HG03025 (cell line): ENCODE results near the gene CDH23.

Experiments used
- ATAC-seq: cut with Tn5 transposase; IDR thresholded peaks from one replicate; pipeline ENCODE4 v1.9.1; 2021; ENCODE audit warnings: mild to moderate bottlenecking, moderate library complexity; ENCODE audit not compliant: unreplicated experiment, low FRiP score

CDH23 gene

DNA sequence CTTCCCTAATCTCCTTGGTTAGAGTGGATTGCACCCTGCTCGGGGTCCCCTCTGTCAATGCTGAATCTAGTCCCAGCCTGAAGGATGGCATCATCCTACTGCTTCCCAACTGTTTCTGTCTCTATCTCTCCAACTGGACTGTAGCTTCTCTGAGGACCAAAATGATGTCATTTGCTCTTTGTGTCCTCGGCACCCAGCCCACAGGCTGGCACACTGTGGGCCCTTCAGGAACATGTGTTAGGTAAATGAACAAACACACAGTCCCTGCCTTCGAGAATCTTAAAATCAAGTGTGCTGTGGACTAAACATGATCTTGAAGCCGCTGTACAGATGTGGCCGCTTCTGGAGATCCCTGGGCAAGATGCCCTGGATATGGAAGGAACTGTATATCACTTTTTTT is 5.0 kb upstream of the CDH23 start:
- ATAC-seq, result no peak

DNA sequence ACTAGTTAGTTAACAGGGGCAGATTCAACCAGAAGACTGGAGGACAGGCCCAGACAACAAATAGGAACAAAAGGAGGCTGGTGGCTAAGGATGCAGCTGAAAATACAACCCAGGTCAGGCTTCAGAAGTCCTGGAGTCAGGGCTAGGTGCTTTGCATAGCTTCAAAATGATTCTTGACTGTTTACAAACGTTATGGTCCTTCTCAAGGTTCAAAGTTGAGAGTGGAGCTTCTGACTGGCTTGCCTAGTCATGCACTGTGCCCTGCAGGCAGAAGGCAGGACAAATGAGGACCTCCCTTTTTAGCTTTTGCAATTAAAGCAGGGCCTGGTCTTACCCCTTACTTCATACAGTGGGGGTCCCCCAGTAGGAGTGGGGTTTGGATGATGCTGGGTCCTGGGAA is 4.4 kb upstream of the CDH23 start:
- no peak for ATAC-seq

DNA sequence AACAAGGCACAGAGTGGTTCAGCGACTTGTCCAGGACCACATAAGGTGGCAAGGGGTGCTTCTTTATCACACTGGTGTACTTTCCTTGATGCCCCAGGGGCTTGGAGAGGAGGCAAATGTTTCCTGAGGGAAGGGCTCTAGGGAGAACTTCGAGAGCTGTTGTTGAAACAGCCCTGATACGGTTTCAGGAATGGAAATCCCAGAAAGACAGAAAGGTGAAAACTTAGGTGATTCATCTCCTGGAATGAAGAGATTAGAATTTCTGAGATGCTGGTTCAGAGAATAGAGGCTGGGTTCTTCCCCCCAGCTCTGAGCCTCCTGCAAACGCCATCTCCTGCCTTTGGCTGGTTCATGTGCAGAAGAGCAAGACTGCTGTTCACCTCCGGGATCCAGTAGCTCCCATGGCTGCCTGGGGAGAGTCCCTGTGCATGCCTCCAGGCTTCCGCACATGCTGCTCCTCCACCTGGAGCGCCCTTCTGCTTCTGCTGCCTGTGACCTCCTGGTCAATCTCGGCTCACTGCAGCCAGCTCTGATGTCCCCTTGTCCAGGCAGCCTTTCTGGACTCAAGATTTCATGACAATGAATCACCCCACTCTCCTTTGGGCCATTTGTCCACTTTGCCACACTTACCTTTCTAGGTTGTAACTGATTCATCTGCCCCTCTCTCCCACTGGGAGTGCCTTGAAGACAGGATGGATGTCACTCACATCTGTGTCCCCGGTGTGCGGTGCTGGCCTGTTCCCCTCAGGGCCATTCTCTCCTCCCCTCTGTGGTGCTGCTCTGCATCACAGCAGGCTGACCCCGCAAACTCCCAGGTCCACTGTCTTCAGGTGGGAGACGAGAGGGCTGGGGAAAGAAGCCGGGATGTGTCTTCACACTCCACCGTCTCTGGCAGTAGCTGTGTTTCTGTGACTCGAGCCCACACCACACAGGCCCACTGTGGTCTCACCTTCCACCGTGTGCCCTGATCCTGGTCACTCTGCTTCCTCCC is 3.6 kb upstream of the CDH23 start:
- ATAC-seq, result no peak

DNA sequence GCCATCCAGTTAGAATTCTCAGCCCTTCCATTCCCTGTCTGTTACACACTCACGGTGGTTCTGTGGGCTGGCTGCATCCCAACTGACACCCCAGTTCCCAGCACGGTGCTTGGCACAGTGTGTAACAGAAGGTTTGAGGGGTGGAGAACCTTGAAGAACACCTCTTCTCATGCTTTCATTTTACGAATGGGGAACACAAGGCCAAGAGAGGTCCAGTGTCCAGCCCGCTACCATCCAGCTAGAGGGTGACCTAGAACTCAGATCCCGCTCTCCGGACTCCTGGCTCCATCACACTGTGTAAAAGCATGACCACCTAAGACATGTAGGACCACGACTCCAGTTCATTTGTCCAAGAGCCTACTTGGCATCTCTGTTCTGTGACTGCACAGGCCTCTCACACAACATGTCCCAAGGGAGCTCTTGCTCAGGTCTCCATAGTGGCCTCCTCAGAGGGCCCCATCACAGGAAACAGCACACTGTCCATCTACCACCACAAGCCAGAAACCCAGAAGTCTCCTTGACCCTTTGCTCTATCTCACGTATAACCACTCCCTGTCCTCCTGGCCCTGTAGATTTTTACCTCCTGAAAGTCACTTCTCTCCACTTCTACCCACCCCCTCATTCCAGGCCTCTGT is 2.8 kb upstream of the CDH23 start:
- no peak for ATAC-seq

DNA sequence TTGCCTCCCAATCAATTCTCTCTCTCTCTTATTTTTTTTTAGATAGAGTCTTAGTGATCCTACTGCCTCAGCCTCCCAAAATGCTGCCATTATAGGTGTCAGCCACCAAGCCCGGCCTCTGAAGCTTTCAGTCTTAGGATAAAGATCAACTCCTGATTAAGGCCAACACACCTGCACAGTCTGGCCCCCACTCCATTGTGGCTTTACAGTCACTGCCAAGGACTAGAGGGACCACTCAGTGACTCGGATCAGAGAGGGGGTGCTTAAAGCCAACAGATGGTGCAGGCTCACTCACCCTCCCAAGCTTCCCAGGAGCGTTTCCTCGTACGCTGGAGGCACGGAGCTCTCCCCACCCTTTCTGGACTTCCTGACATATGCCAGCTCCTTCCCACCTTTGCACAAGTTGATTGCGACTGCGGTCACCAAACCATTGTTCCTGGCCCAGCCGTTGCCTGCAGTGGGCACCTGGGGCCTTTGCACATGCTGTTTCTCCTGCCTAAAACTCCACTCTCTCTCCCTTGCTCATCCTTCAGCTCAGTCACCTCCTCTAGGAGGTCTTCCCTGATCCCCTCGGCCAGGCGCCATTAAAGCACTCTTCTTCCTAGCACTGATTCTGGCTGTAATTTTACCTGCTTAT is 1.7 kb upstream of the CDH23 start:
- no peak for ATAC-seq

DNA sequence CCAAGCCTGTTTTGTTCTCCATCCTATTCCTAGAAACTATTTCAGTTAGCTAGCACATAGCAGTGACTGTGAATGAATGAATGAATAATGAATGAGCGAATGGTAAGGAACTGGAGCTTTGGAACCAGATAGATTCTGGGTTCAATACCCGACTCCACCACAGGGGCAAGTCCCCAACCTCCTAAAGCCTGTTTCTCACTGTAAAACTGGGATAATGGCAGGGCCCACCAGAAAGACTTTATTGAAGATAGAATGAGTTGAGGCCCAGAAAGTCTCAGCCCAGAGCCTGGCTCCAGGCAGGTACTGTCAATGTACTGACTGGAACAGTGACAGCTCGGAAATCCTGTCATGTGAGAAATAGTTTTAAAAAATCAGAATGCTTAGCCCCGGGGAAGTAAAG is 1.1 kb upstream of the CDH23 start:
- ATAC-seq, result no peak

DNA sequence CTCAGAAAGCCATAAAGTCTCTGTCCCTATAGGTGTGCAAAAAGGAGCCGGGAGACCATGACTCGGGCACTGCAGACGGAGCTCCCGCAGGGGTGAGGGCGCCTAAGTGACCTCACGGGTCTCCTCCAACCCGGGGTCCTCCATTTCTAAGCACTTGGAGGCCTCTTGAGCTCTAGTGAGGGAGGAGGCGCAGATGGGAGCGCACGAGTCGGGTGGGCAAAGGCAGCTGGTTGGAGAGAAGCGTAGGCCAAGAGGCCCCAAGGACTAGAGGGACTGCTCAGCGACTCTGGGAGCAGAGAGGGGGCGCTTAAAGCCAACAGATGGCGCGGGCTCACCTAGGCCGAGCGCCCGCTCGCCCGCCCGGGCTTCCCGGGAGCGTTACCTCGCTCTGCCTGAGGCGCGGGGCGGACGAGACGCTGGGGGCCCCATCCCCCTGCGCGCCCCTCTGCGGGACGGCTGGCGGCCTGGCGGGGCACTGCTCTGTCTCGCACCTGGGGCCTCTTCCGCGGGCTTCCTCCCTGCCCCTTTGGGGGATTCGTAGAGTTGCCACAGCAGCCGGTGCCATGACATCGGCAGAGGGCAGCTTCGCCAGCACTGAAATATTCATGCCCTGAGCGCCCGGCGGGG is 523 bp upstream of the CDH23 start:
- ATAC-seq, result no peak

DNA sequence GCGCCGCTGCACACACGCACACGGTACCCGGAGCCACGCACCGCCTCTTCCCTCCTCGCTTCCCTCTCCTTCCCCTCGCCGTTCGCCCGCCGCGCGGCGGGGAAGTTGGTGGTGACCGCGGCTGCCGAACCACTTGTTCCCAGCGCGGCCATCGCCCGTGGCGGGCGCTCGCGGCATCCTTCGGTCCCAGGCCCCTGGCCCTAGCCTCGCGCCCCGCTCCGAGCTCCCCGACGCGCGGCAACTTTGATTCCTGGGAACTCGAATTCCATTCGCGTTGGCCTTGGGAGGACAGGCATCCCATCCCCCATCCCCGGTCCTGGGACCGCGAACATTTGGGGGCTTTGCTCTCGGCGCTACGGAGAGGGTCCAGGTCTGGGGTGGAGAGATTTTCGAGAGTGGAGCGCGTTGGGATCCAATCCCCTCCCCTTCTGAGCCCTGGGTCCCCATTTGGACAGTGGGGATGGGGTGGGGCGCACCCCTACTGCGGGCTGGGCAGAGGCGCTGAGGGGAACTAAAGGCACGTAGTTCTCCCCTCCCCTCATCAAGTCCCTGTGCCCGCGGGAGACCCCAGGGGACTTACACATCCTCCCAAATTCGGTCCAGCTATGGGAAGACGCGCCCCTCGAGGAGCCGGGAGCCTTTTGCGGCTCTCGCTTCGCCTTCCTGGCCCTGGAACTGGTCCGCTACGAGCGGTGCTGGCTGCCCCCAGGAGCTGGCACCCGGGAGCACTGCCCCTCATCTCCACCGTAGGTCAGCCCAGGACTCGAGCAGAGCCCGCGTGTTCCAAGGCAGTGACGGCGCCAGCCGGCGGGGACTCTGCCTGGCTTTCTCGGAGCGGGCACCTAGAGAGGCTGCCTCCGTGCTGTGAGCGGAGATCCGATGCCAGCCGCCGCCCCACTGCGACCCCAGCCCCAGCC is 834 bp downstream of the CDH23 start:
- no peak for ATAC-seq

DNA sequence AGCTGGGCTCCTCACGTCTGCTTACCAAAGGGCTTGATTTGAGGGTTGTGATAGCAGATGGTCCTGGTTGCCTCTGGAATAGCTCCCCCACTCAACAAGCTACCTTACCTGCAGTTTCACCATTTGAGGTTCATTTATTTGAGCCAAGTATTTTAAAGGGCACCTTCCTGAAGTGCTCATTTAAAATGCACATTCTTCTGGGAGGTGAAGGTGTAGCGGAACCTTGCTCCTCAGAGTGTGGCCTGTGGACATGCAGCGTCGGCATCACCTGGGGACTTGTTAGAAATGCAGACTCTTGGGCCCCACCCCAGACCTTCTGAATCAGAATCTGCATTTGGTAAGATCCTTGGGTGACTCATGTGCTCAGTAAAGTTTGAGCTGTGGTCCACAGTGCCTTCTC is 2.3 kb downstream of the CDH23 start:
- ATAC-seq, result no peak

DNA sequence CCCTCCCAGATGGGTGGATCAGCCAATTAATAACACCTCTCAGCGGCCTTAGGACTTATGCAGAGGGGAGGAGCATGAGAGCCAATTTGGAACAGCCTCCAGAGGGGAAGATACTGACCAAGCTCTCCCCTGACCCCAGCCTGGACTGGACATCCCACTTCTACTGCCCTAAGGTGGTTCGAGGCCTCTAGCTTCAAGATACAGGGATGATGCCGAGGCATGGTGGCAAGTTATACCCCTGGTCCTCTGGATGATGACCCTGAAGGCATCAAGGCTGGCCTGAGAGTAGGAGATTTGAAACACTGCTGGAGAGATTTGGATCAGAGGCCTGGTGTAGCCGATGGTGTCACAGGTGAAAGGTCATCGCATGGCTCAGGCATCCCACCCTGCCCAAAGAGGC is 3.2 kb downstream of the CDH23 start:
- ATAC-seq, result no peak

DNA sequence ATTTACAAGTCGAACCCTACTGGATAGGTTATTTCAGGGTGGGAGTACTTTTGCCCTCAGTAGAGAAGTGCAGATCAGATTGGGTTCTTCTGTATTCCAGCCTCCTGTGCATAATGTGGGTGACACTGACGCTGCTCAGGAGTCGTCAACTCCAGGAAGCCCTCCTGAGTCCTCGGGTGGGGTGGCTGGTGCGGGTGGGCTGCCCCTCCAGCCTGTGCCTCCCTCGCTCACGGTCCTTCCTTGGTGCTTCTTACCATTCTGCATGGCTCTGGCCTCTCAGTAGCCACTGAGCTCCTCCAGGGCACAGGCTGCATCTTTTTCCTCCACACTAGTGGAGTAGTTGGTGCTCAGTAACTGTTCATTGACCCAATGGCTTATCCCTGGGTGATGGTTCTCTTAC is 4.3 kb downstream of the CDH23 start:
- no peak for ATAC-seq

DNA sequence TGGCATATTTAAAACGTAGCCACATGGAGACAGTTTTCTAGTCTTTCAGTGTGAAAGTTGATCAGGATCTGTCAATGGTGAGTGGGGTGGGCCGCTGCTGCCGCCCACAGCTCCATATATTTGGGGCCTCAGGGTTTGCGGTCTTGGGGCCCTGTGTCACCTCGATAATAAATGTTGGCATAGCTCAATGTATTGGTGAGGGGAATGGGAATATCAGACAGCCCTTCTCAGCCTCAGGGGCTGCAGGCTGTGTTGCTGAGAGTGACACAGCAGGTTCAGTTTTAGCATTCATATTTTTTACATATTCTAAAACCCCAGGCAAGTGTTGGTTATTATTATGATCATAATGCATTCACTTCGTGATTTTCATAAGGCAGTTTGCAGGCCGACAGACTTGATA is 5.3 kb downstream of the CDH23 start:
- ATAC-seq, result no peak

DNA sequence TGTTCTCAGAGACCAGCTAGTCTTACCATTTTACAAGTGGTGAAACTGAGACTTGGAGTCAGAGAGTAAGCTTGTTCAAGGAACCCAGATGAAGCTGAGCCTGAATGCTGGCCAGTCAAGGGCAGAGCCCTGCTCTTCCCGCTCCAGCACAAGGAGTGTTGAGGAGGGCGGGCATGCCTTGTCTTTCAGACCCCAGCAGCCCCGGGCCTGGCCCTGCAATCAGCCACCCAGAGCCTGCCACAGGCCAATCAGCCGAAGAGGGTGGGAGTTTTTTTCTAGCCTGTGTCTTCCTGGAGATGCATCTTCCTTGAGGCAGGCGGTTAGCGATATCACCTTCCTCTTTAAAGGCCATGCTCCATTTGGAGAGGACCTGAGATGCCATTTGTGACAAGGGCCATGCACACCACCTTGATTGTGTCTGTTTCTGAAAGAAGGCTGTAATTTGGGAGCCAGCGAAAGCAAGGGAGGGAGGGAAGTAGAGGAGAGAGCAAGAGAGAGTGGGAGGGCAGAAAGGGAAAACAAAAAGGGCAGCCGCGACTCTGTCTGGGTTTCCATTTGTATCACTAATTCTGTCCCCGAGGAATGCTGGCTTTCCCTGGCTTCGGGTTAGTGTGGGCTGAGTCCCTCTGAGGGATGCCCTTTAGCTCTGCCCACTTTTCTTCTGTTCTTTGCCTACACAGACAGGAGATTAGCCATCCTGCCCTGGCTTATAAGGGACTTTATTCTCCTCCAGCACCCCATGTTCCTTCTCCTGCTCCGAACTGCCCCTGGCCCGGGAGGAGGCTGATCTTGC is 8.0 kb downstream of the CDH23 start:
- no peak for ATAC-seq

DNA sequence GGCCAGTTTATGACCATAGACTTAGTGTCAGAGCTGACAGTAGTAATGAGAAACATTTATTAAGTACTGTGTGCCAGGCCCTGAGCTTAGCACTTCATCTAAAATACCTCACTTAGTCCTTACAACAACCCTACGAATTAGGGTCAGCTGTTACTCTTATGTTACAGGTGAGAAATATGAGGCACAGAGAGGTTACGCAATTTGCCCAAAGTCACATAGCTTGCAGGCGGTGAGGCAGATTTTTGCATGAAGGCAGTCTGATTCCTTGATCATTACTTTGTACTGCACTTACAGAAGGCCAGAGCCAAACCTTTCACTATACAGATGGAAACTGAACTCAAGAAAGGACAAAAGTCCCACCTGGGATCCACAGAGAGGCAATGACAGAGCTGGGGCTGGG is 10.2 kb downstream of the CDH23 start:
- ATAC-seq, result no peak

DNA sequence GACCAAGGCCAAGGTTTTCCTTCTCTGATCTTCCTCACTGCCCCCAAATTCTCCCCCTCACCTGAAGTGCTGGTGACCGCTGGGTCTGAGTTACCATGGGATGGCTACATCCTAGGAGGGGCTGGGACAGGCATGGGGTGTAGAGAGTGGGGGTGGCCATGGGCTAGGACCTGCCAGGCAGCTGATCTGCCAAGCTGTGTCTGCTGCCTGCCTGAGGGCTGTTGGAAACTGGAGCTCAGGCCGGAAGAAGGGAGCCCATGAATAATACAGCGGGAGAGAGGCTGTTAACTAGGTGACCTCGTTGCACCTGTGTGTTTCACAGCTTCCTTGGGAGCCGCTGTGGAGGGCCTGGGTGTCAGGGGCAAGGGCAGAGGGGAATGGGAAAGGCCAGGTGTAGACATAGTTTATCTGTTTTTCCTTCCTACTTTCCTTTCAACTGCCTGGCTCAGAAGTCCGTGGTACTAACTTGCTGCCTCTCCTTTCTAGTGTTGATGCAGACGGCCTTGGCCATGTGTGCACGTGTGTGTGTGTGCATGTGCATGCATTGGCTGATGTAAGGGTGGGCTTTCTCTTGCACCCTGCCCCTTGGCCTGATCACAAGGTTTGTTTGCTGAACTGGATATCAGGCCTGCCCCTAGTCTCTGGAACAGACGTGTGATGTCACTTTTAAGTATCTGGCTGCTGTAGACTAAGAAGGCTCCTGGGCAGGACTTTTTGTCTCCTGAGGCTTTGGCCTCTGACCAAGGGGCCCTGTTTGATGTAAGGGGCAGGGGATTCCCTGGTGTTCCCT is 11.9 kb downstream of the CDH23 start:
- no peak for ATAC-seq

DNA sequence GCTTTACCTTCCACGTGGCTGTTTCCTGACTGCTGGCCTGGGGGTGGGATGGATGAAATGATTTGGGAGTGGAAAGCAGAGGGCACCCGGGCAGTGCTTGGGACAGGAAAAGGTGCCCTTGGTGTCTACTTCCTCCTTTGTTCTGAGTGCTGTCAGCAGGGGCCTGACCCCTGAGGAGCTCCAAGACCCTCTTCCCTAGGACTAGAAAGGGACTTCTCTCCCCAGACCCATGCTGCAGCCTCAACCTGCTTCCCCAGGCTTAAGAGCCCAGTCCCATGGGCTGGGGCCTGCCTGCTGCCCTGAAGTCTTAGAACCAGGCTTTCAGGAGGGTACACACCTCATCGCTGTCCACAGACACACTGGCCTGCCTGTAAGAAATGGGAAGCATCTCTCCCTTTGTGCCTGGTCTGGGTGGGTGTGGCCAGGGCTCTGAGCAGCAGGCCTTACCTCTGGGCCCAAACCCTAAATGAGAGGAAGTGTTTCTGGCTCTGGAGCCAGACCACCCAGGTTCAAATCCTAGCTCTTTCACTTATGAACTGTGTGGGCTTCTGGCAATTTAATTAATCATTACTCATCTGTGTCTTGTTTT is 12.9 kb downstream of the CDH23 start:
- no peak for ATAC-seq

DNA sequence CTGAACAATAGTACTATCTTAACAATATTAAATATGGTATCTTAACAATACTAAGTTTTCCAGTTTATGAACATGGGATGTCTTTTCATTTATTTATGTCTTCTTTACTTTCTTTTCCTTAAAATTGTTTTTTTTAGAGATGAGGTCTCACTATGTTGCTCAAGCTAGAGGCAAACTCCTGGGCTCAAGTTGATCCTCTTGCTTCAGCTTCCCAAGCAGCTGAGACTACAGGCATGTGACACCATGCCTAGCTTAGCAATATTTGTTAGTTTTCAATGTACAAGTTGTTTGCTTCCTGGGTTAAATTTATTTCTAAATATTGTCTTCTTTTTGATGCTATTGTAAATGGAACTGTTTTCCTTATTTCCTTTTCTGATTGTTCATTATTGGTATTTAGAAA is 16.9 kb downstream of the CDH23 start:
- ATAC-seq, result no peak

DNA sequence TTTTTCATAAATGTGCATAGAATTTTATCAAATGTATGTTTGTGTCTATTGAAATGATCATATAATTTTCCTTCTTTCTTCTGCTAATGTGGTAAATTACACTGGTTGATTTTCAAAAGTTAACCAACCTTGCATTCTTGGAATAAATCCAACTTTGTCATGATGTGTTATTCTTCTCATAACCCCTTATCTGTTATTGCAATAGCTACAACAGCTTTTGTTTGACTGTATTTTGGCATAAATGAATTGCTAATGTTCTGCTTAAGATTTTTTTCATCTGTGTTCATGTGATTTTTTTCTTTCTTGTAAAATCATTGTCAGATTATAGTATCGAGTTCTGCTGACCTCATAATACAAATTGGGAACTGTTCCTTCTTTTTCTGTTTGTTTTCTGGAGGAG is 17.6 kb downstream of the CDH23 start:
- no peak for ATAC-seq
